H9 (cell line): ENCODE measurements around the gene RCSD1. TPM values are rescaled to one million over a fixed set of nuclear protein-coding genes. Genes with fewer than 3 reads are reported as not detected.

ENCODE experiments used
- DNase-seq: peaks from one replicate; pipeline ENCODE4 v3.0.0-alpha.2; 2017
- H2AFZ ChIP-seq: one replicate; pipeline ENCODE4 v1.6.1; 2013; ENCODE audit warnings: mild to moderate bottlenecking, low read length, control low read depth, moderate library complexity
- H2AK5ac ChIP-seq: 2 replicates; pipeline ENCODE4 v1.6.1; 2013; ENCODE audit warnings: low read length, control low read depth, mixed read lengths; ENCODE audit not compliant: insufficient read length
- H2BK120ac ChIP-seq: one replicate; pipeline ENCODE4 v1.6.1; 2013; ENCODE audit warnings: low read depth, mild to moderate bottlenecking, low read length, control low read depth, inconsistent platforms; ENCODE audit not compliant: poor library complexity, severe bottlenecking
- H2BK12ac ChIP-seq: 2 replicates; pipeline ENCODE4 v1.6.1; 2013; ENCODE audit warnings: low read length, control low read depth, mixed read lengths, low read depth; ENCODE audit not compliant: insufficient read length
- H2BK15ac ChIP-seq: 2 replicates; pipeline ENCODE4 v1.6.1; 2013; ENCODE audit warnings: low read depth, low read length, control low read depth
- H2BK20ac ChIP-seq: one replicate; pipeline ENCODE4 v1.6.1; 2013; ENCODE audit warnings: low read depth, mild to moderate bottlenecking, low read length, control low read depth, inconsistent platforms; ENCODE audit not compliant: poor library complexity, severe bottlenecking
- H2BK5ac ChIP-seq: 2 replicates; pipeline ENCODE4 v1.6.1; 2013; ENCODE audit warnings: low read length, control low read depth, mixed read lengths; ENCODE audit not compliant: insufficient read length
- H3K14ac ChIP-seq: 2 replicates; pipeline ENCODE4 v1.6.1; 2013; ENCODE audit warnings: low read length, control low read depth; ENCODE audit not compliant: insufficient read depth
- H3K18ac ChIP-seq: 2 replicates; pipeline ENCODE4 v1.6.1; 2013; ENCODE audit warnings: low read depth, mild to moderate bottlenecking, mixed read lengths, low read length, control low read depth; ENCODE audit not compliant: insufficient read length
- H3K23ac ChIP-seq: 2 replicates; pipeline ENCODE4 v1.6.1; 2013; ENCODE audit warnings: low read length, control low read depth, mixed read lengths, low read depth; ENCODE audit not compliant: insufficient read length
- H3K23me2 ChIP-seq: 2 replicates; pipeline ENCODE4 v1.6.1; 2013; ENCODE audit warnings: low read depth, mild to moderate bottlenecking, mixed read lengths, low read length, control low read depth; ENCODE audit not compliant: insufficient read length, poor library complexity, severe bottlenecking
- H3K27ac ChIP-seq: 2 replicates; pipeline ENCODE4 v1.5.1; 2013; ENCODE audit warnings: low read length, control low read depth, mixed read lengths, low read depth; ENCODE audit not compliant: insufficient read length
- H3K27me3 ChIP-seq: 2 replicates; pipeline ENCODE4 v1.6.1; 2013; ENCODE audit warnings: low read length, control low read depth, inconsistent platforms; ENCODE audit not compliant: insufficient read depth
- H3K4ac ChIP-seq: 2 replicates; pipeline ENCODE4 v1.6.1; 2013; ENCODE audit warnings: low read depth, mild to moderate bottlenecking, control low read depth, inconsistent platforms, low read length, moderate library complexity
- H3K4me1 ChIP-seq: 2 replicates; pipeline ENCODE4 v1.6.1; 2013; ENCODE audit warnings: low read length, control low read depth, inconsistent platforms; ENCODE audit not compliant: insufficient read depth
- H3K4me2 ChIP-seq: 2 replicates; pipeline ENCODE4 v1.6.1; 2013; ENCODE audit warnings: low read length, control low read depth, mixed read lengths; ENCODE audit not compliant: insufficient read length, insufficient read depth
- H3K56ac ChIP-seq: 2 replicates; pipeline ENCODE4 v1.6.1; 2013; ENCODE audit warnings: low read depth, mild to moderate bottlenecking, mixed read lengths, low read length, control low read depth; ENCODE audit not compliant: insufficient read length
- H3K79me1 ChIP-seq: 2 replicates; pipeline ENCODE4 v1.6.1; 2013; ENCODE audit warnings: low read depth, mild to moderate bottlenecking, moderate library complexity, low read length, control low read depth, inconsistent platforms; ENCODE audit not compliant: insufficient read depth, poor library complexity, severe bottlenecking
- H3K79me2 ChIP-seq: 2 replicates; pipeline ENCODE4 v1.6.1; 2013; ENCODE audit warnings: low read length, control low read depth, inconsistent platforms; ENCODE audit not compliant: insufficient read depth
- H3K9ac ChIP-seq: 2 replicates; pipeline ENCODE4 v1.6.1; 2013; ENCODE audit warnings: low read length, control low read depth, mixed read lengths; ENCODE audit not compliant: insufficient read length; ENCODE audit errors: extremely low read depth
- H3K9me3 ChIP-seq: one replicate; pipeline ENCODE4 v1.6.1; 2013; ENCODE audit warnings: low read depth, low read length, inconsistent platforms; ENCODE audit not compliant: control insufficient read depth
- H3T11ph ChIP-seq: one replicate; pipeline ENCODE4 v1.6.1; 2013; ENCODE audit warnings: mild to moderate bottlenecking, low read length, control low read depth, inconsistent platforms
- H4K20me1 ChIP-seq: one replicate; pipeline ENCODE4 v1.6.1; 2013; ENCODE audit not compliant: control insufficient read depth, insufficient read length, insufficient read depth
- H4K5ac ChIP-seq: 2 replicates; pipeline ENCODE4 v1.6.1; 2013; ENCODE audit warnings: low read depth, mild to moderate bottlenecking, mixed read lengths, low read length, control low read depth; ENCODE audit not compliant: insufficient read length
- H4K8ac ChIP-seq: replicated peaks from 2 replicates; pipeline ENCODE4 v1.6.1; 2013; ENCODE audit warnings: low read length, control low read depth, mixed read lengths, low read depth; ENCODE audit not compliant: insufficient read length
- H4K91ac ChIP-seq: 2 replicates; pipeline ENCODE4 v1.6.1; 2013; ENCODE audit warnings: low read depth, mild to moderate bottlenecking, moderate library complexity, mixed read lengths, low read length, control low read depth; ENCODE audit not compliant: insufficient read length
- H3K27ac Mint-ChIP-seq, 3 experiments: 2 replicates in 2 of 3; 3 replicates in 1 of 3; pipeline ENCODE4 v1.8.0; 2020 to 2021; ENCODE audit warnings: mixed read lengths in 3 of 3, mild to moderate bottlenecking in 1 of 3, moderate library complexity in 1 of 3
- H3K27me3 Mint-ChIP-seq: 2 replicates; pipeline ENCODE4 v1.8.0; 2021; ENCODE audit warnings: low read depth, mild to moderate bottlenecking, moderate library complexity, mixed read lengths
- H3K36me3 Mint-ChIP-seq, 3 experiments: 2 replicates in 2 of 3; 3 replicates in 1 of 3; pipeline ENCODE4 v1.8.0; 2020 to 2021; ENCODE audit warnings: low read depth in 3 of 3, mixed read lengths in 3 of 3; ENCODE audit not compliant: insufficient read depth in 1 of 3
- H3K4me1 Mint-ChIP-seq, 2 experiments: 2 replicates each; pipeline ENCODE4 v1.8.0; 2020; ENCODE audit warnings: mixed read lengths in 2 of 2
- H3K4me3 Mint-ChIP-seq, 2 experiments: 2 replicates in 1 of 2; 3 replicates in 1 of 2; pipeline ENCODE4 v1.8.0; 2020 to 2021; ENCODE audit warnings: mild to moderate bottlenecking in 2 of 2, mixed read lengths in 2 of 2, moderate library complexity in 1 of 2
- H3K9me3 Mint-ChIP-seq, 2 experiments: 2 replicates in 1 of 2; 3 replicates in 1 of 2; pipeline ENCODE4 v1.8.0; 2020; ENCODE audit warnings: mild to moderate bottlenecking in 2 of 2, mixed read lengths in 2 of 2, moderate library complexity in 1 of 2
- WGBS: extraction: QIAGEN DNeasy Blood & Tissue Kit; methylation state at CpG from one replicate; pipeline ENCODE4 v1.1.7; 2013; ENCODE audit warnings: missing lambda C conversion rate, low lambda C conversion rate, mixed read lengths; ENCODE audit not compliant: insufficient read length; ENCODE audit errors: extremely low coverage; 5-methylcytosine and 5-hydroxymethylcytosine counted together
- total RNA-seq: library from RNA; stranded (reverse); gene quantifications from 2 replicates; pipeline ENCODE4 v1.2.1, GENCODE V29; 2021
- TF ChIP-seq, protein P1 (sequence below): fragments of 200-600 bp; sonication (generic); conservative IDR thresholded peaks from 3 replicates; pipeline ENCODE4 v1.8.0; 2021; ENCODE audit warnings: antibody characterized with exemption, mild to moderate bottlenecking

The RCSD1 gene
- total RNA-seq, 1 experiment from 2014 or later = 0.13 TPM

GRCh38 chr1:167674156-167674555 is 44.1 kb downstream of the RCSD1 start:
- H2BK120ac ChIP-seq = no peak overlapping the region
- H3K9me3 ChIP-seq = no peaks in the 10 kb centered on the region
- no peak overlapping the region for H2BK20ac ChIP-seq
- no peaks in the 10 kb centered on the region for H3K9me3 Mint-ChIP-seq
- H2BK12ac ChIP-seq = no peak overlapping the region
- H3K14ac ChIP-seq = no peak overlapping the region
- H4K5ac ChIP-seq = no peak overlapping the region
- H3K27ac Mint-ChIP-seq = no peak overlapping the region
- H4K20me1 ChIP-seq = no peaks in the 10 kb centered on the region
- H3K4me1 ChIP-seq = no peaks in the 10 kb centered on the region
- no peaks in the 10 kb centered on the region for H3K79me2 ChIP-seq
- TF ChIP-seq, protein P1, sequence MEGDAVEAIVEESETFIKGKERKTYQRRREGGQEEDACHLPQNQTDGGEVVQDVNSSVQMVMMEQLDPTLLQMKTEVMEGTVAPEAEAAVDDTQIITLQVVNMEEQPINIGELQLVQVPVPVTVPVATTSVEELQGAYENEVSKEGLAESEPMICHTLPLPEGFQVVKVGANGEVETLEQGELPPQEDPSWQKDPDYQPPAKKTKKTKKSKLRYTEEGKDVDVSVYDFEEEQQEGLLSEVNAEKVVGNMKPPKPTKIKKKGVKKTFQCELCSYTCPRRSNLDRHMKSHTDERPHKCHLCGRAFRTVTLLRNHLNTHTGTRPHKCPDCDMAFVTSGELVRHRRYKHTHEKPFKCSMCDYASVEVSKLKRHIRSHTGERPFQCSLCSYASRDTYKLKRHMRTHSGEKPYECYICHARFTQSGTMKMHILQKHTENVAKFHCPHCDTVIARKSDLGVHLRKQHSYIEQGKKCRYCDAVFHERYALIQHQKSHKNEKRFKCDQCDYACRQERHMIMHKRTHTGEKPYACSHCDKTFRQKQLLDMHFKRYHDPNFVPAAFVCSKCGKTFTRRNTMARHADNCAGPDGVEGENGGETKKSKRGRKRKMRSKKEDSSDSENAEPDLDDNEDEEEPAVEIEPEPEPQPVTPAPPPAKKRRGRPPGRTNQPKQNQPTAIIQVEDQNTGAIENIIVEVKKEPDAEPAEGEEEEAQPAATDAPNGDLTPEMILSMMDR = no peak
- H2AK5ac ChIP-seq = no peak overlapping the region
- no peak overlapping the region for H2BK15ac ChIP-seq
- H3T11ph ChIP-seq = no peak overlapping the region
- H3K27me3 ChIP-seq = no peaks in the 10 kb centered on the region
- no peak overlapping the region for H3K56ac ChIP-seq
- no CpG with 5 or more reads among the region's 2 CpGs for WGBS
- no peak overlapping the region for H3K9ac ChIP-seq
- no peak overlapping the region for H4K91ac ChIP-seq
- H2BK5ac ChIP-seq = no peak overlapping the region
- H2AFZ ChIP-seq = no peak overlapping the region
- H3K23me2 ChIP-seq = no peaks in the 10 kb centered on the region
- no peak overlapping the region for H3K4me2 ChIP-seq
- peaks cover 4% of the 10 kb centered on the region for H3K27me3 Mint-ChIP-seq
- peaks cover 21 to 24% of the 10 kb centered on the region in 2 experiments for H3K4me1 Mint-ChIP-seq
- H3K18ac ChIP-seq = no peak overlapping the region
- no peak overlapping the region for H4K8ac ChIP-seq
- no peak overlapping the region for H3K23ac ChIP-seq
- H3K27ac ChIP-seq = no peak overlapping the region
- H3K4ac ChIP-seq = no peak overlapping the region
- H3K79me1 ChIP-seq = no peaks in the 10 kb centered on the region
- no peak overlapping the region for H3K4me3 Mint-ChIP-seq
- no peaks in the 10 kb centered on the region for H3K36me3 Mint-ChIP-seq
- no peak for DNase-seq
